Epidermal melanocyte (primary cell): ENCODE data around the gene BCL2L13.

Experiments used
- DNase-seq: peaks from one replicate; pipeline ENCODE4 v3.0.0; 2011; ENCODE audit warnings: low spot score; ENCODE audit not compliant: insufficient read length

BCL2L13 gene

GRCh38 chr22:17638432-17639246 lies at the start of gene BCL2L13:
Gene BCL2L13 (plus strand): TSS chr22:17638757. CDS start chr22:17655712, 16,955 bp downstream.
- DNase-seq = peak; percentile 86

- DNase-seq = no peak
These were observed 48.7 kb upstream of the BCL2L13 start for GRCh38 chr22:17589810-17590375.

GRCh38 chr22:17590586-17590985 lies 48.0 kb upstream of the BCL2L13 start:
- no peak for DNase-seq

GRCh38 chr22:17592201-17592600 lies 46.4 kb upstream of the BCL2L13 start:
- no peak for DNase-seq

- DNase-seq = no peak
These were observed 42.3 kb upstream of the BCL2L13 start for GRCh38 chr22:17596226-17596625.

GRCh38 chr22:17597217-17597616 lies 41.3 kb upstream of the BCL2L13 start:
- no peak for DNase-seq

- DNase-seq = no peak
These were observed 40.2 kb upstream of the BCL2L13 start for GRCh38 chr22:17598318-17598717.

- DNase-seq = no peak
These were observed 37.5 kb upstream of the BCL2L13 start for GRCh38 chr22:17601031-17601430.

- DNase-seq = no peak
These were observed 34.9 kb upstream of the BCL2L13 start for GRCh38 chr22:17603668-17604067.

GRCh38 chr22:17606496-17606895 lies 32.1 kb upstream of the BCL2L13 start:
- no peak for DNase-seq

GRCh38 chr22:17607891-17608521 lies 30.6 kb upstream of the BCL2L13 start:
- DNase-seq = no peak

- DNase-seq = no peak
These were observed 26.5 kb upstream of the BCL2L13 start for GRCh38 chr22:17612057-17612456.

- no peak for DNase-seq
These were observed 25.3 kb upstream of the BCL2L13 start for GRCh38 chr22:17613280-17613679.

GRCh38 chr22:17627961-17628405 lies 10.6 kb upstream of the BCL2L13 start:
- DNase-seq = no peak

GRCh38 chr22:17628406-17629172 lies 10.0 kb upstream of the BCL2L13 start, which contains the start of gene ATP6V1E1:
Gene ATP6V1E1 (minus strand): TSS chr22:17628749. CDS start chr22:17628635, 114 bp downstream.
- peak; percentile 94 for DNase-seq

GRCh38 chr22:17629173-17629489 lies 9.4 kb upstream of the BCL2L13 start:
- DNase-seq = no peak

- DNase-seq = no peak
These were observed 8.9 kb upstream of the BCL2L13 start for GRCh38 chr22:17629641-17630040.

GRCh38 chr22:17631076-17631565 lies 7.4 kb upstream of the BCL2L13 start:
- DNase-seq = no peak

GRCh38 chr22:17633217-17633997 lies 5.2 kb upstream of the BCL2L13 start:
- no peak for DNase-seq

- no peak for DNase-seq
These were observed 4.6 kb upstream of the BCL2L13 start for GRCh38 chr22:17633998-17634323.

GRCh38 chr22:17634696-17635095 lies 3.9 kb upstream of the BCL2L13 start:
- DNase-seq = no peak
